SJSA1 (cell line): Measurements from ENCODE around the gene NEMP1. TPM values are rescaled to one million over a fixed set of nuclear protein-coding genes. Genes with fewer than 3 reads are reported as not detected.

Experiments
- DNase-seq, 2 experiments: peaks; one replicate each; pipeline ENCODE4 v3.0.0-alpha.2; 2015 to 2020; ENCODE audit warnings: low spot score in 2 of 2, low read depth in 1 of 2
- H3K27ac ChIP-seq: fragments of 250-450 bp; sonication (Bioruptor Pico); 2 replicates; pipeline ENCODE4 v1.5.1; 2020; ENCODE audit warnings: mild to moderate bottlenecking, moderate library complexity
- H3K27me3 ChIP-seq: fragments of 250-450 bp; sonication (Bioruptor Pico); replicated peaks from 2 replicates; pipeline ENCODE4 v1.5.1; 2020; ENCODE audit warnings: mild to moderate bottlenecking, moderate library complexity
- H3K36me3 ChIP-seq: fragments of 250-450 bp; sonication (Bioruptor Pico); 2 replicates; pipeline ENCODE4 v1.5.1; 2020; ENCODE audit warnings: mild to moderate bottlenecking
- H3K4me1 ChIP-seq: fragments of 250-450 bp; sonication (Bioruptor Pico); replicated peaks from 2 replicates; pipeline ENCODE4 v1.6.1; 2021; ENCODE audit warnings: mild to moderate bottlenecking
- H3K4me3 ChIP-seq: fragments of 250-450 bp; sonication (Bioruptor Pico); 2 replicates; pipeline ENCODE4 v1.5.1; 2020; ENCODE audit warnings: mild to moderate bottlenecking
- H3K9me3 ChIP-seq: fragments of 250-450 bp; sonication (Bioruptor Pico); replicated peaks from 2 replicates; pipeline ENCODE4 v1.5.1; 2020; ENCODE audit warnings: mild to moderate bottlenecking
- total RNA-seq: library from RNA; depleted of rRNA; stranded (reverse); fragments of >200 nt; shearing (Covaris generic); gene quantifications from 2 replicates; pipeline ENCODE4 v1.2.3, GENCODE V29; 2014

NEMP1 gene
- total RNA-seq, 1 experiment from 2014 or later, result 40.3 TPM

DNA sequence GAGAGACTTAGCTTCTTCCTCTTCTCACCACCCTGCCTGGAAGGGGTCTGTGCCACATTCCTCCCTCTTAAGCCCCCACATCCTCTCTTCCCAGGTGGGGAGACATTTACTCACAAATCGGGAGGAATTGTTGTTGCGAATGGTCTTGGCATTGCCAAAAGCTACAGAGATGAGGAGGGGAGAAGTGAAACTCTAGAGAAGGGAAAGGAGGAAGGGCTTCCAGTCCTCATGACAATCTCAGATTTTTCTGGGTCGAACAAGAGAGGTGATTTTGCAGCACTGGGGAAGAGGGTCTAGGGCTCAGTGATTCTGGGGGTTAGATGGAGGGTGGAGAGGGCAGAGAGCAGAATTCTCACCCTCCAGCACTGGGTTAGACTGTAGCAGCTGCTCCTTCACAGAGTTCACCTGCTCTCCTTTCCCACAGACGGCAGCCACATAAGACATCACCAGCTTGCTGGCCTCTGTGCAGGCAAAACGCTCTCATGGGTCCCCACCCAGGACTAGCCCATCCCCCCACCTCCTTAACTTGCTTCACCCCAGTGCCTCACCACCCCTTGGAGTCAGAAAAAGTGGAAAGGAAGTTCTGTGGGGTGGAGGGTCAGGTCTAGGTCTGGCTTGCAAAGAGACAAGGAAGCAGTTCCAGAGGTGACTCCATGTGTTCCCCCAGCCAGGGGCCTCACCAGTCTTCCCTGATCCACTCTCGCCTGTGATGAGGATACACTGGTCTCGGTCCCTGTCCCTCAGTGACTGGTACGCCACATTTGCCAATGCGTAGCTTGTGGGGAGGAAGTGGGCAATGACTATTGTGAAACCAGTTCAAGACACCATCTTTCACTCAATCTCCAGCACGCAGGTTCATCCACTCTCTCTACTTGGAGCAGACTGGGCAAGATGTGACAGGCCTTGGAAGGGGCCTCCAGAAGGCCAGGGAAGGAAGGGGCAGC lies 31.4 kb downstream of the NEMP1 start:
- Histone ChIP-seq H3K4me1 (no peaks in the 10 kb centered on the region), H3K36me3 (no peaks in the 10 kb centered on the region), H3K4me3 (no peak overlapping the region), H3K27me3 (peaks cover 12% of the 10 kb centered on the region), H3K27ac (no peak overlapping the region), H3K9me3 (no peaks in the 10 kb centered on the region)
- DNase-seq, result no peak

GRCh38 chr12:57046086-57046791 lies 32.4 kb downstream of the NEMP1 start:
- H3K9me3 ChIP-seq, result no peaks in the 10 kb centered on the region
- H3K4me1 ChIP-seq, result no peaks in the 10 kb centered on the region
- no peaks in the 10 kb centered on the region for H3K36me3 ChIP-seq
- H3K4me3 ChIP-seq, result no peak overlapping the region
- H3K27ac ChIP-seq, result no peak overlapping the region
- H3K27me3 ChIP-seq, result peaks cover 13% of the 10 kb centered on the region
- no peak for DNase-seq

- no peak for DNase-seq
- Histone ChIP-seq H3K36me3 (no peaks in the 10 kb centered on the region), H3K27me3 (peaks cover 16% of the 10 kb centered on the region; the same call in 1 of the 2 replicates), H3K4me1 (no peaks in the 10 kb centered on the region), H3K9me3 (no peaks in the 10 kb centered on the region), H3K27ac (no peak overlapping the region), H3K4me3 (no peak overlapping the region)
Observed at GRCh38 chr12:57044889-57045288, 33.7 kb downstream of the NEMP1 start.

DNA sequence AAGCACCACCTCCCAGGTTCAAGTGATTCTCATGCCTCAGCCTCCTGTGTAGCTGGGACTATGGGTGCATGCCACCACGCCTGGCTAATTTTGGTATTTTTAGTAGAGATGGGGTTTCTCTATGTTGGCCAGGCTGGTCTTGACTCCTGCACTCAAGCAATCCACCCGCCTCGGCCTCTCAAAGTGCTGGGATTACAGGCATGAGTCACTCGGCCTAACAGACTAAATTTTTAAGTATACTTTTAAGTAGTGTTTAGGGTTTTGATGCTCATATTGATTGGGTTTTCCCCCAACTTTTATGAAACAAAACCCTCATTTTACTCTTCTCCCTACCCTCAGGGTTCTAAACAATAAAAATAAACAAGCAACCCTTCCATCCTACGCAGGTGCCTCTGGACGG lies 34.1 kb downstream of the NEMP1 start:
- no peak overlapping the region for H3K27ac ChIP-seq
- DNase-seq, result no peak
- peaks cover 16% of the 10 kb centered on the region; the same call in 1 of the 2 replicates for H3K27me3 ChIP-seq
- H3K4me3 ChIP-seq, result no peak overlapping the region
- no peaks in the 10 kb centered on the region for H3K4me1 ChIP-seq
- H3K9me3 ChIP-seq, result no peaks in the 10 kb centered on the region
- H3K36me3 ChIP-seq, result no peaks in the 10 kb centered on the region

DNA sequence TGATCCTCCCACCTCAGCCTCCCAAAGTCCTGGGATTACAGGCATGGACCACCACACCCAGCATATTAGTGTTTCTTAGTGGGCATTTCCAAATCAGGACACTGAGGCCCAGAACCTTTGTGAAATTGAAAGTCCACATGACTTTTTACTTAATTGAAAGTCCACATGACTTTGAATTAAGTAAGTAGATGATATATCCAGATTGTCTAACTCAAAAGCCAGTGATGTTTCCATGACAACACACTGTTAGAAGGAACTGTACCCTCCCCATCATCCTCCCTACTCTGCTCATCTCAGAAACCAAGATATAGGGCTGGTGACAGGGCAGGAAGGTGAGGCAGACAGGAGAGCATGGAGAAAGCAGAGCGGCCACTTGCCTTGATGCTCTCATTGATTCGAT lies 35.9 kb downstream of the NEMP1 start:
- H3K4me3 ChIP-seq, result no peak overlapping the region
- no peaks in the 10 kb centered on the region for H3K36me3 ChIP-seq
- H3K9me3 ChIP-seq, result no peaks in the 10 kb centered on the region
- no peak overlapping the region for H3K27ac ChIP-seq
- DNase-seq, result no peak
- H3K27me3 ChIP-seq, result peaks cover 21% of the 10 kb centered on the region
- H3K4me1 ChIP-seq, result no peaks in the 10 kb centered on the region

GRCh38 chr12:57040750-57041149 lies 37.8 kb downstream of the NEMP1 start:
- Histone ChIP-seq H3K4me3 (no peak overlapping the region), H3K36me3 (no peaks in the 10 kb centered on the region), H3K9me3 (no peaks in the 10 kb centered on the region), H3K27me3 (peaks cover 16% of the 10 kb centered on the region), H3K27ac (no peak overlapping the region), H3K4me1 (no peaks in the 10 kb centered on the region)
- DNase-seq, result no peak

DNA sequence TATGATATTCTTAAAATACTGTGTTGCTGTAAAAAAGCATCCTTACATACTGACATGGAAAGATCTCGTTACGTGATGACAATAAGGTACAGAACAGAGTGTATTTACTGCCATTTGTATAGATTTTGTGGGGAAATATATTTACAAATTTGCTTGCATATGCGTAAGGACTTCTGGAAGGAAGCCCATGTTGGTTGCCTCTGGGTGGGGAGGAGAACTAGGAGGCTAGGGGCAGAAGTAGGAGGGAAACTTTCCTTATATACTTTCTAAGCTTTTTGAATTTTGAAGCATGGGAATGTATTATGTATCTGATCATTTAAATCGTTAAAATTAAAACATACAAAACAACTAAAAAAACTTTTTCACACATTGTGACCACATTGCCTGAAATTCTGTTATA lies 38.4 kb downstream of the NEMP1 start:
- peaks cover 12% of the 10 kb centered on the region for H3K27me3 ChIP-seq
- no peaks in the 10 kb centered on the region for H3K9me3 ChIP-seq
- H3K36me3 ChIP-seq, result no peaks in the 10 kb centered on the region
- H3K27ac ChIP-seq, result no peak overlapping the region
- no peaks in the 10 kb centered on the region for H3K4me1 ChIP-seq
- H3K4me3 ChIP-seq, result no peak overlapping the region
- no peak for DNase-seq

DNA sequence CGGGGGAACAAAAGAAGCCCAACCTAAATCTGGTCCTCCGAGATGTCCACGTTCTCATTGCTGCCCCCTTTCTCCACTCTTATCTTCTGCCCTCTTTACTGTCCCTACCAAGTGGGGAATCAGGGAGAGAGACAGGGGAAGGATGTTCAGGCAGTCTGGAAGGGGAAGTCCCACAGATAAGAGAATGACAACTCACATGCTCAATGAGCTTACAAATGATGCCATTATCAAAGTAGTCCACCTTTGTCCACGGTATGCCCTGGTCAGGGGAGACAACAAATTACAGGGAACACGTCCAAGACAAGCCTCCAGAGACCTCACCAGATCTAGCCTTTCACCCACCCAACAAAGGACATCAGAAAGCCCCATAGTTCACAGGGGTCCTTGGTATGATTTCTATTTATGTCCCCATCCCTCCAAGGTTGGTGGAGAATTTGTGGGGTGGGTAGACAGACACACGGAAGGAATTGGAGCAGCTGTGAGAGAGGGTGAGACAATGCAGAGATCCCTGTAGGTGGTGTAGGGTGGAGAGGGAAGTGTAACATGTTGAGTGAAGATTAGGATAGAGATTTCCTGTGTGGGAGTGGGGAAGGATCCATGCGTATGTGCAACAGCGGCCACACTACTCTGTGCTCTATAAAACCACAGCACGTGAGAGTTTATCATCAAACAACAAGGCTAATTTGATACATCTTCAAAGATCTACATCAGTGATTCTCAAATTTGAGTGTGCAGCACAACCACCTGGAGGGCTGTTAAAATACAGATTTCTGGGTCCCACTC lies 39.4 kb downstream of the NEMP1 start:
- no peak for DNase-seq
- no peak overlapping the region for H3K27ac ChIP-seq
- no peaks in the 10 kb centered on the region for H3K9me3 ChIP-seq
- H3K36me3 ChIP-seq, result no peaks in the 10 kb centered on the region
- H3K4me3 ChIP-seq, result no peak overlapping the region
- no peaks in the 10 kb centered on the region for H3K4me1 ChIP-seq
- H3K27me3 ChIP-seq, result peaks cover 12% of the 10 kb centered on the region

DNA sequence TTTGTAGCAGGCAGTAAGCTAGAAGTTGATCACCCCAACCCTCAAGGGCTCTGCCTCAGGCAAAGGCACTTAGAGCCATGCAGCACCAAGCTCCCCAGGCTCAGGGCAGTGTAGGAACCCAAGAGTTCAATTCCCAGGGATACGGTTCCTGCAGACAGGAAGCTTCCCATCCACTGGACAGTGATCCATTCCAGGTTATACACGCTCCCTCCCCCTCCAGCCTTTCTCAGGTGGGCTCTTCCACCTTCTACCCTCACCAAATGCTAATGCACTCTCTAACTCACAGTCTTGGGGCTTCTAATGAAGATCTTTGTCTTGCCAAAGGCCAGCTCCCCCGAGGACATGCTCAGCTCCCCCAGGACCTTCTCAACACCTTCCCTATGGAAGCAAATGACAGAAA lies 41.3 kb downstream of the NEMP1 start:
- Histone ChIP-seq H3K27me3 (peaks cover 22% of the 10 kb centered on the region), H3K9me3 (no peaks in the 10 kb centered on the region), H3K4me1 (no peaks in the 10 kb centered on the region), H3K36me3 (no peaks in the 10 kb centered on the region), H3K27ac (no peak overlapping the region), H3K4me3 (no peak overlapping the region)
- no peak for DNase-seq

- Histone ChIP-seq H3K9me3 (no peaks in the 10 kb centered on the region), H3K4me3 (no peak overlapping the region), H3K36me3 (no peaks in the 10 kb centered on the region), H3K27me3 (peaks cover 13% of the 10 kb centered on the region; the same call in 1 of the 2 replicates), H3K4me1 (no peaks in the 10 kb centered on the region), H3K27ac (no peak overlapping the region)
- DNase-seq, result no peak
Observed at GRCh38 chr12:57033431-57033830, 45.2 kb downstream of the NEMP1 start.

GRCh38 chr12:57031789-57032188 lies 46.8 kb downstream of the NEMP1 start:
- H3K9me3 ChIP-seq, result no peaks in the 10 kb centered on the region

GRCh38 chr12:57031138-57031725 lies 47.4 kb downstream of the NEMP1 start:
- Histone ChIP-seq H3K27me3 (peaks cover 16% of the 10 kb centered on the region; the same call in 1 of the 2 replicates), H3K4me1 (no peaks in the 10 kb centered on the region), H3K36me3 (no peaks in the 10 kb centered on the region), H3K9me3 (no peaks in the 10 kb centered on the region), H3K4me3 (no peak overlapping the region), H3K27ac (no peak overlapping the region)
- no peak for DNase-seq

More at GRCh38 chr12:57031789-57032188, 46.8 kb downstream of the NEMP1 start:
- H3K36me3 ChIP-seq, result no peaks in the 10 kb centered on the region
- H3K27ac ChIP-seq, result no peak overlapping the region
- DNase-seq, result no peak
- no peaks in the 10 kb centered on the region for H3K4me1 ChIP-seq
- peaks cover 16% of the 10 kb centered on the region; the same call in 1 of the 2 replicates for H3K27me3 ChIP-seq
- H3K4me3 ChIP-seq, result no peak overlapping the region

GRCh38 chr12:57029457-57029856 lies 49.1 kb downstream of the NEMP1 start:
- Histone ChIP-seq H3K4me3 (no peak overlapping the region), H3K4me1 (no peaks in the 10 kb centered on the region), H3K27me3 (peaks cover 16% of the 10 kb centered on the region; the same call in 1 of the 2 replicates), H3K27ac (no peak overlapping the region), H3K36me3 (no peaks in the 10 kb centered on the region), H3K9me3 (no peaks in the 10 kb centered on the region)
- DNase-seq, result no peak
